Measurements from ENCODE around the gene ZNF513.

The ZNF513 gene

DNA sequence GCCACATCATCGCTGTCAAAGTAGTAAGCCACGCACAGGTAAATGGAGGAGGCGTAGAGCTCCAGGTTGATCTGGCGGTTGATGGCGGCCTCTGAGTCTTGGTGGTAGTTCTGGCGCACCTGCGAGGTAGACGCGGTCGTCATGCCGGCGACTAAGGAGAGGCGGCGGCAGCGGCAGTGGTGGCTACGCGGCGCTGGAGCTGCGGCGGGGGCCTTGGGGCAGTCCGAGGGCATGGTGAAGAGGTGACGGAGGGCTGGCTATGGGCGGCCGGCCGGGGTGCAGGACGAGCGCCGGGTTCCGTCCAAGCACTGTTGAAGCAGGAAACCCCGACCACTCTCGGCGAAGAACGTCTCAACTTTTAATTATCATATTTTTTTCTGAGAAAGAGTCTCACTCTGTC lies 12.7 kb upstream of the ZNF513 start:
- peaks cover 27% of the 10 kb centered on the region for H3K36me3 ChIP-seq (ENCODE audit: insufficient read depth, low read length)
- no peak for DNase-seq

DNA sequence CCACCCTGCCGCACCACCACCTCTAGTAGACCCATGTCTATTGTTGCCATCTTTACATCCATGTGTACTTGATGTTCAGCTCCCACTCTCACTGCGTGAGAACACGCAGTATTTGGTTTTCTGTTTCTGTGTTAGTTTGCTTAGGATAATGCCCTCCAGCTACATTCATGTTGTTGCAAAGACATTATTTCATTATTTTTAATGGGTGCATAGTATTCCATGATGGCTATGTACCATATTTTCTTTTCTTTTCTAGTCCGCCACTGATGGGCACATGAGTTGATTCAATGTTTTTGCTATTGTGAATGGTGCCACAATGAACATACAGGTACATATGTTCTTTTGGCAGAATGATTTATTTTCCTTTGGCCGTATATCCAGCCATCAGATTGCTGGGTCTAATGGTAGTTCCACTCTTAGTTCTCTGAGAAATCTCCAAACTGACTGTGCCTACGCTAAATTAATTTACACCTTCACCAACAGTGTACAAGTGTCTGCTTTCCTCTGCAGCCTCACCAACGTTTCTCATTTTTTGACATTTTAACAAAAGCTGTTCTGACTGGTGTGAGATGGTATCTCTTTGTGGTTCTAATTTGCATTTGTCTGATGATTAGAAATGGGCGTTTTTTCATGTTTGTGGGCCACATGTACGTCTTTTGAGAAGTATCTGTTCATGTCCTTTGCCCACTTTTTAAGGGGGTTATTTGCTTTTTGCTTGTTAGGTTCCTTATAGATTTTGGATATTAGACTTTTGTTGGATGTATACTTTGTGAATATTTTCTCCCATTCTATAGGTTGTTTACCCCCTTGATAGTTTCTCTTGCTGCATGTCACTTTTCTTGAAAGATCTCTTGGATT lies 10.5 kb upstream of the ZNF513 start:
- no peak overlapping the region for H3K9ac ChIP-seq (ENCODE audit: low read depth, low read length)
- H3K27ac ChIP-seq (ENCODE audit: low read length), result no peak overlapping the region
- DNase-seq (no peak), ATAC-seq (ENCODE audit: insufficient read depth, low read depth) (no peak)
- H3K4me2 ChIP-seq (ENCODE audit: insufficient read depth, low read length), result no peak overlapping the region
- TF ChIP-seq, protein P1, sequence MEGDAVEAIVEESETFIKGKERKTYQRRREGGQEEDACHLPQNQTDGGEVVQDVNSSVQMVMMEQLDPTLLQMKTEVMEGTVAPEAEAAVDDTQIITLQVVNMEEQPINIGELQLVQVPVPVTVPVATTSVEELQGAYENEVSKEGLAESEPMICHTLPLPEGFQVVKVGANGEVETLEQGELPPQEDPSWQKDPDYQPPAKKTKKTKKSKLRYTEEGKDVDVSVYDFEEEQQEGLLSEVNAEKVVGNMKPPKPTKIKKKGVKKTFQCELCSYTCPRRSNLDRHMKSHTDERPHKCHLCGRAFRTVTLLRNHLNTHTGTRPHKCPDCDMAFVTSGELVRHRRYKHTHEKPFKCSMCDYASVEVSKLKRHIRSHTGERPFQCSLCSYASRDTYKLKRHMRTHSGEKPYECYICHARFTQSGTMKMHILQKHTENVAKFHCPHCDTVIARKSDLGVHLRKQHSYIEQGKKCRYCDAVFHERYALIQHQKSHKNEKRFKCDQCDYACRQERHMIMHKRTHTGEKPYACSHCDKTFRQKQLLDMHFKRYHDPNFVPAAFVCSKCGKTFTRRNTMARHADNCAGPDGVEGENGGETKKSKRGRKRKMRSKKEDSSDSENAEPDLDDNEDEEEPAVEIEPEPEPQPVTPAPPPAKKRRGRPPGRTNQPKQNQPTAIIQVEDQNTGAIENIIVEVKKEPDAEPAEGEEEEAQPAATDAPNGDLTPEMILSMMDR (IDR thresholded peaks at IDR 0.05; ENCODE audit: borderline replicate concordance, extremely low read depth, low read length, poor library complexity, severe bottlenecking), result no peak
- TF ChIP-seq EZH2 (IDR thresholded peaks at IDR 0.05; ENCODE audit: borderline replicate concordance, low read depth, low read length, severe bottlenecking), result no peak
- no peak overlapping the region for H3K4me3 ChIP-seq (ENCODE audit: low read depth in 1 of 2, low read length in 2 of 2)
- H4K20me1 ChIP-seq (ENCODE audit: insufficient read depth, low read length), result peaks cover 62% of the 10 kb centered on the region
- H3K9me3 ChIP-seq (ENCODE audit: insufficient read depth, low read length, severe bottlenecking), result no peaks in the 10 kb centered on the region
- H3K27me3 ChIP-seq (ENCODE audit: insufficient read depth, low read length, poor library complexity), result no peaks in the 10 kb centered on the region
- H3K36me3 ChIP-seq (ENCODE audit: insufficient read depth, low read length), result peaks cover 39% of the 10 kb centered on the region
- no peaks in the 10 kb centered on the region for H3K4me1 ChIP-seq (ENCODE audit: insufficient read depth, low read length)
- H3K79me2 ChIP-seq (ENCODE audit: insufficient read depth, low read length), result peaks cover 91% of the 10 kb centered on the region
- H2AFZ ChIP-seq (ENCODE audit: low read depth, low read length), result no peak overlapping the region

More for the DNA sequence above, 12.7 kb upstream of the ZNF513 start:
- Histone ChIP-seq H2AFZ (ENCODE audit: low read depth, low read length) (no peak overlapping the region), H3K4me3 (ENCODE audit: low read depth in 1 of 2, low read length in 2 of 2) (no peak overlapping the region), H3K27me3 (ENCODE audit: insufficient read depth, low read length, poor library complexity) (no peaks in the 10 kb centered on the region), H3K4me1 (ENCODE audit: insufficient read depth, low read length) (no peaks in the 10 kb centered on the region), H3K9me3 (ENCODE audit: insufficient read depth, low read length, severe bottlenecking) (no peaks in the 10 kb centered on the region), H3K27ac (ENCODE audit: low read length) (no peak overlapping the region), H4K20me1 (ENCODE audit: insufficient read depth, low read length) (peaks cover 75% of the 10 kb centered on the region), H3K4me2 (ENCODE audit: insufficient read depth, low read length) (no peak overlapping the region), H3K79me2 (ENCODE audit: insufficient read depth, low read length) (peaks cover 99% of the 10 kb centered on the region), H3K9ac (ENCODE audit: low read depth, low read length) (no peak overlapping the region)
- no peak for ATAC-seq (ENCODE audit: insufficient read depth, low read depth)
- no peak for TF ChIP-seq EZH2 (IDR thresholded peaks at IDR 0.05; ENCODE audit: borderline replicate concordance, low read depth, low read length, severe bottlenecking)

DNA sequence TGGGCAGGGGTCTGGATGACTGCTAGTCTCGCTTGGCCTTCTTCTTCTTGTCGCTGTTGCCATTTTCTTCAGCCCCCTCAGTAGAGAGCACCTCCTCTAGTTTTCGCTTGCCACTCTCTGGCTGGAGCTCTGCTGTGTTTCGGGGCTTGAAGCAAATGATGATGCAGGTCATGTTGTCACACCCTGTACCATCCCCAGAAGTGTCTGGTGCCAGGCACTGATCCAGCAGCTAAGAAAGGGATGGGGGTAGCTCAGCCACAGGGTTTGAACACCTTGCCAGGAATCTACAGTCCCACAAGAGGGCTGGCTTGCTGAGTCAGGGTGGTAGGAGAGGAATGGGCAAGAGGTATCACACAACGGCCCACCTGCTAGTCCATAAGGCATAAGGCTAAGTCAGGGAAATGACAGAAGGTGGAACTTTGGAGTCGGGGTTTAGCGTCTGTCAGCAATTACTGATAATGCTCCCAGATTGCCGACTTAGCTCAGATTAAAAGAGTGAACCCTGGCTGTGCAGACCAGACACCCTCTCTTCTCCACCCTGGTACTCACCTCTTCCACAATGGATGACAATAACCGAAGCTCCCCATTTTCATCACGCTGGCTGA lies 1.1 kb upstream of the ZNF513 start:
- no peak for ATAC-seq (ENCODE audit: insufficient read depth, low read depth)
- peaks cover 41% of the 10 kb centered on the region for H3K4me1 ChIP-seq (ENCODE audit: insufficient read depth, low read length)
- peaks cover 78% of the 10 kb centered on the region for H3K36me3 ChIP-seq (ENCODE audit: insufficient read depth, low read length)
- peaks cover 29% of the 10 kb centered on the region; the same call in 1 of the 2 replicates for H4K20me1 ChIP-seq (ENCODE audit: insufficient read depth, low read length)
- no peaks in the 10 kb centered on the region for H3K9me3 ChIP-seq (ENCODE audit: insufficient read depth, low read length, severe bottlenecking)
- H3K27me3 ChIP-seq (ENCODE audit: insufficient read depth, low read length, poor library complexity), result no peaks in the 10 kb centered on the region
- H2AFZ ChIP-seq (ENCODE audit: low read depth, low read length), result no peak overlapping the region
- H3K27ac ChIP-seq (ENCODE audit: low read length), result peak overlapping the region; percentile 91; the same call in 1 of the 2 replicates
- peak overlapping the region in 1 of 2 experiments; percentile 75; a peak in 1 of 4 replicates for H3K4me3 ChIP-seq (ENCODE audit: low read depth in 1 of 2, low read length in 2 of 2)
- peaks cover 37% of the 10 kb centered on the region for H3K79me2 ChIP-seq (ENCODE audit: insufficient read depth, low read length)
- peak overlapping the region; percentile 71; the same call in 1 of the 2 replicates for H3K9ac ChIP-seq (ENCODE audit: low read depth, low read length)
- TF ChIP-seq, protein P1 (IDR thresholded peaks at IDR 0.05; ENCODE audit: borderline replicate concordance, extremely low read depth, low read length, poor library complexity, severe bottlenecking), result no peak
- no peak for TF ChIP-seq EZH2 (IDR thresholded peaks at IDR 0.05; ENCODE audit: borderline replicate concordance, low read depth, low read length, severe bottlenecking)
- H3K4me2 ChIP-seq (ENCODE audit: insufficient read depth, low read length), result peak overlapping the region; percentile 69; the same call in 1 of the 2 replicates
- no peak for DNase-seq

All from DND-41 (cell line).